ENCODE data around the gene IMPA2.

The IMPA2 gene

DNA sequence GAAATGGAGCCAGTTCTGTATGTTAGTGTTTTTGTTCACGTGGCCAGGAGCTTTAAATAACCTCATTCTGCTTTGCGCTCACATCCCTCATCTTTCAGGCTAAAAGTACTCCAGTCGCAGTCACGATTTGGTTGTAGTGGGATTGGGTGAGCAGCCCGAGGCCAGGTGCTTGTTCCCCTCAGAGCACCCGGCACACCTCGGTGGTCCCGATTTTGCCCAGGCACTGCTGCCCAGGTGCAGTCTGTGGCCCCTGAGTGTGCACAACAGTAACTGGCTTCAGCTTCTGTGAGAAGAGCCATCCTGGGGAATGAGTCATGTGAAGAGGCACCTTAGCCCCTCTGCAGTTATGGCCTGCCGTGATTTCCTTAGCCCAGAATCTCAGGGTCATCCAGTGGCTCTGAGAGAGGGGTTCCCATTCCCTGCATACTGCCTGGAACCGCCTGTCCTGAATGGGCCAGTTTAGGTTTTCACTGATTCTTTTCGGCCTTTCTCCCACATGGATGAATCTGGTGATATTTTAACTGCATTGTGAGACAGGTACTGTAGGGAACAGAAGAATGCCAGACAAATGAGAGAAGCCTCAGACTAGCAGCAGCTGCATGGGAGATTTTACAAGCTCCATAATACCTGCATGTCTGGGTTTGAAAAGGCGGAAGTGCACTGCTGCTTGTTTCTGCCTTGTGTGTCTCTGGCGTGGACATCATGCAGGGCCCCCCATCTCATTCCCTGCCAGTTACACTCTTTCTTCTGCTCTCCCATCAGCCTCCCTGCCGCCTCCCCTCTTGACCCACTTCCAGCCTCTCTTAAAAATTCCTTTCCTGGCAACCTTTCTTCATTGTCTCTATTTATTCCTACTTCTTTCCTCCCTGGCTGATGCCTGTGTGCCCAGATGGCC, 33.5 kb downstream of the IMPA2 start:
- H3K4me3 ChIP-seq (ENCODE audit: low read length) = no peak overlapping the region
- no peak for DNase-seq (ENCODE audit: low read depth)
- TF ChIP-seq, protein P1, sequence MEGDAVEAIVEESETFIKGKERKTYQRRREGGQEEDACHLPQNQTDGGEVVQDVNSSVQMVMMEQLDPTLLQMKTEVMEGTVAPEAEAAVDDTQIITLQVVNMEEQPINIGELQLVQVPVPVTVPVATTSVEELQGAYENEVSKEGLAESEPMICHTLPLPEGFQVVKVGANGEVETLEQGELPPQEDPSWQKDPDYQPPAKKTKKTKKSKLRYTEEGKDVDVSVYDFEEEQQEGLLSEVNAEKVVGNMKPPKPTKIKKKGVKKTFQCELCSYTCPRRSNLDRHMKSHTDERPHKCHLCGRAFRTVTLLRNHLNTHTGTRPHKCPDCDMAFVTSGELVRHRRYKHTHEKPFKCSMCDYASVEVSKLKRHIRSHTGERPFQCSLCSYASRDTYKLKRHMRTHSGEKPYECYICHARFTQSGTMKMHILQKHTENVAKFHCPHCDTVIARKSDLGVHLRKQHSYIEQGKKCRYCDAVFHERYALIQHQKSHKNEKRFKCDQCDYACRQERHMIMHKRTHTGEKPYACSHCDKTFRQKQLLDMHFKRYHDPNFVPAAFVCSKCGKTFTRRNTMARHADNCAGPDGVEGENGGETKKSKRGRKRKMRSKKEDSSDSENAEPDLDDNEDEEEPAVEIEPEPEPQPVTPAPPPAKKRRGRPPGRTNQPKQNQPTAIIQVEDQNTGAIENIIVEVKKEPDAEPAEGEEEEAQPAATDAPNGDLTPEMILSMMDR (conservative IDR thresholded peaks at IDR 0.05; ENCODE audit: low read depth, low read length) = no peak

DNA sequence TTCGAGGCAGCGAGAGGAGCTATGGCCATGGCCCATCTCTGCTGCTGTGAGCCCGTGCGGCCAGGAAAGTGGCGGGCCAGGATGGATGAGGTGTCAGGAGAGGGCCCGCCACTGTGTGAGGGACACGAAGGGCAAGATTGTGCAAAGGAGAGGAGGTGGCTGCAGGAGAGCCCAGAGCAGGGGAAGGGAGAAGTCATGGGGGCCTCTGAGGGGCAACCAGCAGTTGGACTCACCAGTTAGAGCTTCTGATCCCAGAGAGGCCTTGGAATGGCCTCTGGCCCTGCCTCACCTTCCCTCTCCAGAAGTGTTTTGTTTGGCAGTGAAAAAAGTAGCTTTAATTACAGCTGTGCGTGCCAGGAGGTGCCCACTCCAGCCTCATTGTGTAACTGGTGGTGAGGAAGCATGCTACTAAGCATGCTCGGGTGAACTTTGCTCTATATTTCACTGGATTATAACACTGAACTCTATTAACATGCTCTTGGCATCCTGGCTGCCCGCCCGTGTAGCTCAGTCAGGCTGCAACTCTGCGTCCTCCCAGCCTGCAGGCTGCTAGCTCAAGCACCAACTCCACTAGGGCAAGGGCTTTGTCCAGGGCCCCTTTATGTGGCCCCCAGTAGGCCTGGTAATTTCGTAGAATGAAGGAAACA, 34.2 kb downstream of the IMPA2 start:
- peak; percentile 90 for DNase-seq (ENCODE audit: low read depth)
- no peak overlapping the region for H3K4me3 ChIP-seq (ENCODE audit: low read length)
- TF ChIP-seq, protein P1 (conservative IDR thresholded peaks at IDR 0.05; ENCODE audit: low read depth, low read length) = no peak

GRCh38 chr18:12017081-12017480, 35.8 kb downstream of the IMPA2 start:
- no peak for DNase-seq (ENCODE audit: low read depth)
- TF ChIP-seq, protein P1 (conservative IDR thresholded peaks at IDR 0.05; ENCODE audit: low read depth, low read length) = no peak
- no peak overlapping the region for H3K4me3 ChIP-seq (ENCODE audit: low read length)

GRCh38 chr18:12018861-12019260, 37.6 kb downstream of the IMPA2 start:
- DNase-seq (ENCODE audit: low read depth) = no peak
- no peak overlapping the region for H3K4me3 ChIP-seq (ENCODE audit: low read length)
- TF ChIP-seq, protein P1 (conservative IDR thresholded peaks at IDR 0.05; ENCODE audit: low read depth, low read length) = no peak

DNA sequence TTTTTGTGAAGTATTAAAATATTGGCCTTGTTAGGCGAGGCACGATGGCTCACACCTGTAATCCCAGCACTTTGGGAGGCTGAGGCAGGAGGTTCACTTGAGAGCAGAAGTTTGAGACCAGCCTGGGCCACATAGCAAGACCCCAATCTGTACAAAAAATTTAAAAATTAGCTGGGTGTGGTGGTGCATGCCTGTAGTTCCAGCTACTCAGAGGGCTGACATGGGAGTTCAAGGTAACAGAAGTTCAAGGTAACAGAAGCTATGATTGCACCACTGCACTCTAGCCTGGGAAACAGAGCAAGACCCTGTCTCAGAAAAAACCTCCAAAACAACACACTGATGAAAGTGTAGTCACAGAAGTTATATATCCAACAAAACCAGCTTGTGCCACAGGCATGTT, 39.8 kb downstream of the IMPA2 start:
- TF ChIP-seq, protein P1 (conservative IDR thresholded peaks at IDR 0.05; ENCODE audit: low read depth, low read length) = no peak
- H3K4me3 ChIP-seq (ENCODE audit: low read length) = no peak overlapping the region
- DNase-seq (ENCODE audit: low read depth) = no peak

DNA sequence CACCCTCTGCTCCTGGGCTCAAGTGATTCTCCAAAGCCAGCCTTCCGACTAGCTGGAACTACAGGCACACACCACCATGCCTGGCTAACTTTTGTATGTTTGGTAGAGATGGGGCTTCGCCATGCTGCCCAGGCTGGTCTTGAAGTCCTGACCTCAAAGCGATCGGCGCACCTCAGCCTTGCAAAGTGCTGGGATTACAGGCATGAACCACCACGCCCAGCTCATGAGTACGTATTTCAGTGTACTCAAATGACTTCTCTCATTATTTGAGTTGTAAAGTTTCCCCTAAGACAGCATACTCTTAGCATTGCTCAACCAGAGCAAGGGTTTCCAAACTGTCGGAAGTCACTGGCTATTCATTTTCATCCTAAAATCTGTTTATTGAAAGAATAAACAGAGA, 40.3 kb downstream of the IMPA2 start:
- DNase-seq (ENCODE audit: low read depth) = no peak
- no peak overlapping the region for H3K4me3 ChIP-seq (ENCODE audit: low read length)
- TF ChIP-seq, protein P1 (conservative IDR thresholded peaks at IDR 0.05; ENCODE audit: low read depth, low read length) = no peak

Measured in retinal pigment epithelial cell (primary cell).